ENCODE measurements around the gene RGS17.

RGS17 gene

GRCh38 chr6:153106021-153106420 lies 25.1 kb downstream of the RGS17 start:
- no peak overlapping the region for H3K27ac ChIP-seq (replicated peaks)
- no peak for DNase-seq (ENCODE audit: low read depth in 1 of 2, low spot score in 1 of 2)
- no peak for TF ChIP-seq REST (IDR thresholded peaks at IDR 0.05; ENCODE audit: insufficient replicate concordance, low read depth)
- TF ChIP-seq POLR2AphosphoS5 (IDR thresholded peaks at IDR 0.05; ENCODE audit: low read depth): no peak
- TF ChIP-seq SPI1 (IDR thresholded peaks at IDR 0.05; ENCODE audit: borderline replicate concordance, low read depth): no peak
- no peak for TF ChIP-seq CTCF (IDR thresholded peaks at IDR 0.05; ENCODE audit: insufficient read depth, low read length)
- TF ChIP-seq GABPA (IDR thresholded peaks at IDR 0.05; ENCODE audit: low read depth): no peak
- no peak overlapping the region for H3K4me3 ChIP-seq (replicated peaks; ENCODE audit: insufficient read depth, low read length)
- no peaks in the 10 kb centered on the region for H3K27me3 ChIP-seq (ENCODE audit: insufficient read depth, poor library complexity, severe bottlenecking)

- no peaks in the 10 kb centered on the region for H3K27me3 ChIP-seq (ENCODE audit: insufficient read depth, poor library complexity, severe bottlenecking)
- no peak overlapping the region for H3K27ac ChIP-seq (replicated peaks)
- DNase-seq (ENCODE audit: low read depth in 1 of 2, low spot score in 1 of 2): no peak
- TF ChIP-seq CTCF (IDR thresholded peaks at IDR 0.05; ENCODE audit: insufficient read depth, low read length) (no peak), REST (IDR thresholded peaks at IDR 0.05; ENCODE audit: insufficient replicate concordance, low read depth) (no peak), SPI1 (IDR thresholded peaks at IDR 0.05; ENCODE audit: borderline replicate concordance, low read depth) (no peak), GABPA (IDR thresholded peaks at IDR 0.05; ENCODE audit: low read depth) (no peak), POLR2AphosphoS5 (IDR thresholded peaks at IDR 0.05; ENCODE audit: low read depth) (no peak)
- H3K4me3 ChIP-seq (replicated peaks; ENCODE audit: insufficient read depth, low read length): no peak overlapping the region
These were observed 26.9 kb downstream of the RGS17 start for GRCh38 chr6:153104220-153104619.

GRCh38 chr6:153103319-153103655 lies 27.8 kb downstream of the RGS17 start:
- no peak overlapping the region for H3K27ac ChIP-seq (replicated peaks)
- DNase-seq (ENCODE audit: low read depth in 1 of 2, low spot score in 1 of 2): no peak
- H3K27me3 ChIP-seq (ENCODE audit: insufficient read depth, poor library complexity, severe bottlenecking): no peaks in the 10 kb centered on the region
- TF ChIP-seq GABPA (IDR thresholded peaks at IDR 0.05; ENCODE audit: low read depth) (no peak), CTCF (IDR thresholded peaks at IDR 0.05; ENCODE audit: insufficient read depth, low read length) (no peak), REST (IDR thresholded peaks at IDR 0.05; ENCODE audit: insufficient replicate concordance, low read depth) (no peak), POLR2AphosphoS5 (IDR thresholded peaks at IDR 0.05; ENCODE audit: low read depth) (no peak), SPI1 (IDR thresholded peaks at IDR 0.05; ENCODE audit: borderline replicate concordance, low read depth) (no peak)
- H3K4me3 ChIP-seq (replicated peaks; ENCODE audit: insufficient read depth, low read length): no peak overlapping the region

Measured in HL-60 (cell line).